K562 (cell line): ENCODE measurements around the gene ROBO1.

Experiments used
- BCOR ChIP-seq: fragments of 450-650 bp; IDR thresholded peaks from 2 replicates; pipeline ENCODE4 v1.6.1; 2016
- CBX2 ChIP-seq: fragments of 200-600 bp; sonication (generic); IDR thresholded peaks from one replicate; pipeline ENCODE4 v1.6.1; 2012; ENCODE audit warnings: mild to moderate bottlenecking, low read length, inconsistent platforms; ENCODE audit not compliant: insufficient read depth, poor library complexity, severe bottlenecking
- EHMT2 ChIP-seq: fragments of 450-650 bp; IDR thresholded peaks from 2 replicates; pipeline ENCODE4 v1.6.1; 2018; ENCODE audit warnings: antibody characterized with exemption
- NELFE ChIP-seq: IDR thresholded peaks from 2 replicates; pipeline ENCODE4 v1.6.1; 2011; ENCODE audit warnings: mild to moderate bottlenecking; ENCODE audit not compliant: insufficient read depth, insufficient read length
- SAP30 ChIP-seq: fragments of 200-600 bp; sonication (generic); IDR thresholded peaks from 2 replicates; pipeline ENCODE4 v1.6.1; 2012; ENCODE audit warnings: borderline replicate concordance, low read depth, mild to moderate bottlenecking, moderate library complexity, low read length, control low read depth, inconsistent platforms; ENCODE audit not compliant: insufficient read depth, poor library complexity, severe bottlenecking
- SIN3B ChIP-seq: fragments of 450-650 bp; IDR thresholded peaks from 2 replicates; pipeline ENCODE4 v1.6.1; 2017; ENCODE audit warnings: low read depth, mild to moderate bottlenecking, moderate library complexity
- SIRT6 ChIP-seq: IDR thresholded peaks from one replicate; pipeline ENCODE4 v1.6.1; 2012; ENCODE audit warnings: low read depth, mild to moderate bottlenecking, control low read depth, inconsistent platforms, low read length, moderate library complexity
- SREBF1 ChIP-seq: fragments of 150-350 bp; IDR thresholded peaks from 2 replicates; pipeline ENCODE4 v1.6.1; 2014; ENCODE audit warnings: antibody characterized with exemption, low read depth, low read length, borderline replicate concordance
- ZZZ3 ChIP-seq: fragments of 450-650 bp; IDR thresholded peaks from 2 replicates; pipeline ENCODE4 v1.6.1; 2016; ENCODE audit warnings: antibody characterized with exemption, mild to moderate bottlenecking, moderate library complexity

GRCh38 chr3:78734048-78734637 lies 1033.7 kb downstream of the ROBO1 start:
- TF ChIP-seq CBX2 (no peak), SAP30 (no peak), SREBF1 (no peak), NELFE (no peak), EHMT2 (no peak), ZZZ3 (no peak), SIN3B (no peak), SIRT6 (no peak), BCOR (no peak)
